ENCODE data around the gene DENND4B. TPM values are rescaled to one million over a fixed set of nuclear protein-coding genes. Genes with fewer than 3 reads are reported as not detected.
A peak's percentile ranks its signal among the peaks of the same experiment; 100 is the strongest.

DENND4B gene
- total and polyA plus RNA-seq, 9 of the 15 experiments (the other 6 are each of a cell fraction or from before 2014, with no cell fraction given), result 9.5 to 80.5 (median 23.1) TPM

DNA sequence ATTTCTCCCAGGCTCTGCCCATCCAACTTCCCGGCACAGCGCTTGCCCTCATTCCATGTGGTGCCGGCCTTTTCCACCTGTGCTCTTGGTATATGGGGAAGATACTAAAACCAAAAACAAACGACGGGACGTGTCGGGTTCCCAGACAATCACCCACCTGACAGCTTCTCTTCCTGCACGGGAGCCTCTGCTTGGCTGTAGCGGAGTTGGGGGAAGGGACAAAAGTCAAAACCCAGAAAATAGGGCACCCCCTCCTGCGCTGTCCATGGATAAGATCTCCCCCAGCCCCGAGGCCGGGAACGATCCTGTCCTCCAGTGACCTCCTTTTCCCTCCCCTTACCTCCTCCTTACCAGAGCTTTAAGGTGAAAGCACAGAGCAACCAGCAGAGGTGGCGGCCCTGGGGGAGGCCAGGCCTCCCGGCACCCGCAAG is 30.3 kb upstream of the DENND4B start (continued):
- TF ChIP-seq, protein P1, sequence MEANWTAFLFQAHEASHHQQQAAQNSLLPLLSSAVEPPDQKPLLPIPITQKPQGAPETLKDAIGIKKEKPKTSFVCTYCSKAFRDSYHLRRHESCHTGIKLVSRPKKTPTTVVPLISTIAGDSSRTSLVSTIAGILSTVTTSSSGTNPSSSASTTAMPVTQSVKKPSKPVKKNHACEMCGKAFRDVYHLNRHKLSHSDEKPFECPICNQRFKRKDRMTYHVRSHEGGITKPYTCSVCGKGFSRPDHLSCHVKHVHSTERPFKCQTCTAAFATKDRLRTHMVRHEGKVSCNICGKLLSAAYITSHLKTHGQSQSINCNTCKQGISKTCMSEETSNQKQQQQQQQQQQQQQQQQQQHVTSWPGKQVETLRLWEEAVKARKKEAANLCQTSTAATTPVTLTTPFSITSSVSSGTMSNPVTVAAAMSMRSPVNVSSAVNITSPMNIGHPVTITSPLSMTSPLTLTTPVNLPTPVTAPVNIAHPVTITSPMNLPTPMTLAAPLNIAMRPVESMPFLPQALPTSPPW (CRISPR knock-in tag; IDR thresholded peaks at IDR 0.05), result peak; percentile 55
- TF ChIP-seq KLF13 (tag; IDR thresholded peaks at IDR 0.05; ENCODE audit: borderline replicate concordance, low read depth), result 0 out of 2 replicates have a peak, but pooled peaks have one; percentile 8
- no peak for TF ChIP-seq HDAC2 (IDR thresholded peaks at IDR 0.05)

DNA sequence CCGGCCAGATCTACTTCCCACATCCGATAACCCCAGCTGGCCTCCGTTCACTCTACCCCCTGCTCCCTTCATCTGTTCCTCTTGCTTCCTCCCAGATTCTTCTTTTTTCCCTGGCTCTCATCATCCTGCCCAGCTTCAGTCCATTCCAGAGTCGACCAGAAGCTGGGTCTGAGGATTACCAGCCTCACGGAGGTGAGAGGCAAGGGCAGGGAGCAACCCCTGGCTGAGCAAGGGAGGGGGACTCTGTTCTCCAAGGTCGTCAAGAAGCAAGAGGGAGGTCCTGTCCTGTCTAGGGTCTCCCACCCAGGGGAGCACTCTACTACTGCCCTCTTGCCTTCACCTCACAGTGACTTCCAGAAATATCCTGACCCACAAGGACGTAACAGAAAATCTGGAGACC is 27.0 kb upstream of the DENND4B start:
- ChIA-PET POLR2A (interaction anchor here (0.6 to 7.1 kb wide), 7 partner anchors 10 to 458 kb away, joined by 3 to 37 read pairs (median 6); partner anchors contain the start of genes CRTC2, RAB13, RPS27 and SLC39A1), CTCF (ENCODE audit: low intra/inter-chr PET ratio) (no interaction called here)
- H3K27ac ChIP-seq (ENCODE audit: extremely low read depth, low read depth, low read length), result no peak overlapping the region
- H3K4me3 ChIP-seq, result no peak overlapping the region
- H3K9me1 ChIP-seq (ENCODE audit: control insufficient read depth, insufficient read depth, low read length), result no peaks in the 10 kb centered on the region
- peak; percentile 52; the same call in 1 of the 2 replicates for TF ChIP-seq POLR2AphosphoS2 (IDR thresholded peaks at IDR 0.05; ENCODE audit: low read length)
- TF ChIP-seq ATF7 (IDR thresholded peaks at IDR 0.05), result no peak
- no peak for TF ChIP-seq HDGF (IDR thresholded peaks at IDR 0.05)
- no peak for TF ChIP-seq MYNN (IDR thresholded peaks at IDR 0.05)
- no peak for TF ChIP-seq MYNN (CRISPR knock-in tag; IDR thresholded peaks at IDR 0.05)
- peak; percentile 57; the same call in 1 of the 2 replicates for TF ChIP-seq POLR2AphosphoS5 (IDR thresholded peaks at IDR 0.05; ENCODE audit: control insufficient read depth, insufficient read depth, low read depth, low read length)
- TF ChIP-seq CEBPB (tag; IDR thresholded peaks at IDR 0.05), result no peak
- TF ChIP-seq KDM5B (IDR thresholded peaks at IDR 0.05; ENCODE audit: insufficient replicate concordance, low read depth, low read length), result peak; percentile 3
- TF ChIP-seq SRSF9 (IDR thresholded peaks at IDR 0.05; ENCODE audit: borderline replicate concordance, low read depth, low read length), result no peak
- peak; percentile 65; the same call in 1 of the 2 replicates for TF ChIP-seq SUPT5H (IDR thresholded peaks at IDR 0.05)
- peak; percentile 58 for TF ChIP-seq POLR2A (conservative IDR thresholded peaks at IDR 0.05)
- no peak for TF ChIP-seq HDAC3 (IDR thresholded peaks at IDR 0.05; ENCODE audit: borderline replicate concordance, partially characterized antibody)
- H3K9me3 ChIP-seq (replicated peaks; ENCODE audit: control insufficient read depth, insufficient read depth, low read depth, low read length), result no peaks in the 10 kb centered on the region
- peak overlapping the region in 1 of 2 experiments; percentile 23; a peak in 1 of 4 replicates for H3K9ac ChIP-seq (ENCODE audit: insufficient read depth in 1 of 2, low read depth in 2 of 2, low read length in 2 of 2)
- intact Hi-C loops (cut with micrococcal nuclease) (no loop called here), in situ Hi-C loops (cut with MboI) (no loop called here)
- no peaks in the 10 kb centered on the region for H4K20me1 ChIP-seq (replicated peaks; ENCODE audit: control insufficient read depth, insufficient read depth, low read length)
- H3K36me3 ChIP-seq (ENCODE audit: control insufficient read depth, insufficient read depth, low read length), result peaks cover 36% of the 10 kb centered on the region
- peaks cover 36% of the 10 kb centered on the region for H3K79me2 ChIP-seq (ENCODE audit: control insufficient read depth, insufficient read depth, low read length)
- no peak for DNase-seq (ENCODE audit: extremely low read depth in 1 of 4, low spot score in 3 of 4)
- 59% methylated on average over 7 of the region's 7 CpGs for WGBS (ENCODE audit: insufficient coverage, low coverage, missing lambda C conversion rate)
- no peak overlapping the region for H2AFZ ChIP-seq (ENCODE audit: low read depth, low read length)
- H3K4me2 ChIP-seq (ENCODE audit: insufficient read depth, low read length), result no peak overlapping the region
- peaks cover 9 to 14% of the 10 kb centered on the region in 2 experiments for H3K4me1 ChIP-seq (replicated peaks in 1 of 2; ENCODE audit: control insufficient read depth in 2 of 2, insufficient read depth in 2 of 2, low read length in 2 of 2)
- FAIRE-seq, result no peak
- BruUV-seq (replicated peaks), result no TSS peak
- ATAC-seq, result no peak
- no peaks in the 10 kb centered on the region for H3K27me3 ChIP-seq (ENCODE audit: control insufficient read depth in 2 of 2, insufficient read depth in 2 of 2, low read length in 2 of 2)

Measured in K562 (cell line).